AG04450 (cell line): ENCODE measurements around the gene MBD4. TPM values are rescaled to one million over a fixed set of nuclear protein-coding genes. Genes with fewer than 3 reads are reported as not detected.
A peak's percentile ranks its signal among the peaks of the same experiment; 100 is the strongest.
"Not testable (repeated sequence)": the region's sequence is repeated elsewhere in the genome, so short reads cannot be mapped to it uniquely, and the experiment has no call there.

Experiments used
- CTCF ChIA-PET: fragments of 300-600, 350-600 bp; formaldehyde crosslinking; extraction: SDS; loops from one replicate; lab custom pipeline; 2022; ENCODE audit warnings: antibody characterized with exemption, inconsistent platforms; lab: Charles Lee
- POLR2A ChIA-PET: fragments of 350-600 bp; formaldehyde crosslinking; extraction: SDS; loops from one replicate; lab custom pipeline; 2021; ENCODE audit warnings: antibody characterized with exemption, inconsistent platforms; lab: Yijun Ruan, JAX
- DNase-seq: peaks from one replicate; pipeline ENCODE4 v3.0.0-alpha.2; 2011; ENCODE audit warnings: low read depth, low spot score
- H3K27ac ChIP-seq: one replicate; pipeline ENCODE4 v1.5.1; 2012; ENCODE audit warnings: low read depth, low read length, control low read depth
- H3K27me3 ChIP-seq: one replicate; pipeline ENCODE4 v1.6.0; 2012; ENCODE audit warnings: low read length; ENCODE audit not compliant: control insufficient read depth, insufficient read depth
- H3K4me3 ChIP-seq: 2 replicates; pipeline ENCODE4 v1.5.1; 2011; ENCODE audit warnings: mild to moderate bottlenecking, low read depth, low read length, control low read depth
- H3K9me3 ChIP-seq: 2 replicates; pipeline ENCODE4 v1.5.1; 2012; ENCODE audit warnings: low read length; ENCODE audit not compliant: control insufficient read depth, insufficient read depth
- CTCF ChIP-seq: IDR thresholded peaks from 2 replicates; pipeline ENCODE4 v1.5.1; 2011; ENCODE audit warnings: low read depth, low read length, control low read depth, inconsistent platforms
- polyA minus RNA-seq: library from RNA; depleted of rRNA, polyadenylated mRNA; stranded (reverse); fragments of >200 nt; gene quantifications from 2 replicates; pipeline ENCODE4 v1.2.3, GENCODE V29; 2011; rRNA and poly(A)+ RNA removed
- polyA plus RNA-seq: library from polyadenylated mRNA; depleted of rRNA; stranded (reverse); fragments of >200 nt; gene quantifications from 2 replicates; pipeline ENCODE4 v1.2.3, GENCODE V29; 2011; rRNA removed

The MBD4 gene
- polyA plus RNA-seq (26.2 and 35.6 TPM in 2 replicates), polyA minus RNA-seq (8.1 and 17.2 TPM in 2 replicates)

DNA sequence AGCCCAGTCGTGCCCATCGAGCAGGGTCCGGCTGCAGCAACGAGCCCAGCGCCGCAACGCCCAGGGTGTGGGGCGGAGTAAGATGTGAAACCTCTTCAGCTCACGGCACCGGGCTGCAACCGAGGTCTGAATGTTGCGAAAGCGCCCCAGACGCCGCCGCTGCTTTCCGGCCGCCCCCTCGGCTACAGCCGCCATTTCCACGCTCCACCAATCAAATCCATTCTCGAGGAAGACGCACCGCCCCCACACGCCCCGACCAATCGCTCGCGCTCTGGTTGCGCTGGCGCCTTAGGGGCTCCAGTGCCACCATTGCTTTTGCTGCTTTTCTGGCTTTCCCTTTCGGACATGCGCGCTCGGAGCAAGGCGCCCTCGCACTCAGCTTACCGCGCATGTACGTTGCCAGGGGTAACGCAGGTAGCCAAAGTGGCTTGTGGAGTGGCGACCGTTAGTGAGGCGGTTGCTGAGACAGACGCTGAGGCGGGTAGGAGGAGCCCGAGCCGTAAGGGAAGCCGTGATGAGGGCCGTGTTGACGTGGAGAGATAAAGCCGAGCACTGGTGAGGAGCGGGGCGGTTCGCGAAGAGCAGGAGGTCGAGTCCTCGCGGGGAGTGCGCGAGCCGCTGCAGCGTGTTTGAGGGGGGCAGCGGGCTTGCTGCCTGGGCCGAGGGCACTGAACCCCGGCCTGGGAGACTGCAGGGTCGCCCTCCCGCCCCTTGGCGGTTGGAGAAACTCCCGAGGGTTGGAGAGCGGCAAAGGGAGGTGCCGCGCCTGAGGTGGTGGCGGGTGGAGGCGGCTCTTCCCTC lies at the start of gene MBD4, which contains the start of gene IFT122:
Gene MBD4 (minus strand): TSS at position 132 of the 801 bp plus-strand sequence. CDS start 115 bp downstream, at position 17.
Gene IFT122 (plus strand): TSS at position 408 of the 801 bp plus-strand sequence. CDS start 107 bp downstream, at position 515.
- no peaks in the 10 kb centered on the region for H3K9me3 ChIP-seq
- peak; percentile 99 for DNase-seq
- TF ChIP-seq CTCF = no peak
- CTCF ChIA-PET = interaction anchor here (1.1 to 4.1 kb wide), 4 partner anchors 50 to 503 kb away, joined by 3 to 21 read pairs (median 3); no protein-coding TSS in a partner anchor
- peak within 1 kb of the TSS; percentile 97 for H3K4me3 ChIP-seq
- H3K27ac ChIP-seq = peak within 1 kb of the TSS; percentile 95
- no peaks in the 10 kb centered on the region for H3K27me3 ChIP-seq
- POLR2A ChIA-PET = interaction anchor here (0.5 to 3.4 kb wide), 14 partner anchors 11 to 157 kb away, joined by 3 to 34 read pairs (median 3); partner anchors contain the start of gene EFCAB12

DNA sequence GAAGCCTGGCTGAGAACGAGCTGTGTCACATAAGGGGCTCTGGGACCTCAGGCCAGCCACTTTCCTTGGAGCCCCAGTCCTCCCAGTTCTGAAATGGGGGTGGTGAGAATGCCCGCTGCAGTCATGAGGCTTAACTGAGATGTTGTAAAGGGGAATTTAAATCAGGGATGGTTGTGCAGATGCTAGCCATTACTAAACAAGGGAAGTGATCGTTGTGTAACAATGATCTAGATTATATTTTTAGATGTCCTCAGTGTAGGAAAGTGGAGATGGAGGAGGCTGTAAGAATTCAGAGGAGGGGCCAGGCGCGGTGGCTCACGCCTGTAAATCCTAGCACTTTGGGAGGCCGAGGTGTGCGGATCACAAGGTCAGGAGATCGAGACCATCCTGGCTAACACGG lies 49.5 kb upstream of the MBD4 start:
- H3K4me3 ChIP-seq, DNase-seq, POLR2A ChIA-PET, H3K27ac ChIP-seq, H3K27me3 ChIP-seq, H3K9me3 ChIP-seq: not testable (repeated sequence)
- CTCF ChIA-PET = interaction anchor here (0.7 to 3.8 kb wide), 16 partner anchors 9 to 403 kb away, joined by 4 to 46 read pairs (median 6); no protein-coding TSS in a partner anchor

GRCh38 chr3:129487868-129488335 lies 48.2 kb upstream of the MBD4 start:
- H3K9me3 ChIP-seq, POLR2A ChIA-PET: not testable (repeated sequence)

DNA sequence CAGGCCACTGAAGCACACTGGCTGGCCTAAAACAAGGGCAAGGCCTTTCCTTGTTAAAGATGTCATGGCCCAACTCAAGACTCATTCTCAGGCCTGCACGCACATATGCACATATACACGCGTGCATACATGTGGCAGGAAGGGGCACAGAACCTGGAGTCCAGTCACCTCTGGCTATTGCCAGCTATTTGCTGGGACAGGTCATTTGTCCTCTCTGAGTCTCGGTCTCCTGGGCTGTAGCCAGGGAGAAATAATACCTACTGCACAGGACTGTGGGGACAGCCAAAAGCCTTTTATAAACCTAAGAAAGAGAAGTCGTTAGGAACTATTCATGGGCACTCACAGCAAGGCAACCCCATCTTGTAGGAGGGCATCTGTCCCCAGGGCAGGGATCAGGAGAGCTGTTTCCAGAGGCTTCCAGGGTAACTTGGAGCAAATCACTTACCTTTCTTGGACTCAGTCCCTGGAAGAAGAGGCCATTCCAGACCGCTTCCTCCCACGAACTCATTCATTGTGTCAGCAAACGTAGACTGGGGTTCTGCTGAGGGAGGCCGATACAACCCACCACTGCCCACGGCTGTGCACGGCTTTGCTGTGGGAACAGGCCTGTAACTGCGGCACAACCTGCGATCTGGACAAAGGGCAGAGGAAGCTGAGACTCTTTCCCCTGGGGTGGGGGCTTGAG lies 47.6 kb upstream of the MBD4 start:
- H3K9me3 ChIP-seq = no peaks in the 10 kb centered on the region
- H3K27me3 ChIP-seq = no peaks in the 10 kb centered on the region
- ChIA-PET CTCF (interaction anchor here (0.8 to 4.3 kb wide), 7 partner anchors 46 to 447 kb away, joined by 3 to 23 read pairs (median 6); no protein-coding TSS in a partner anchor), POLR2A (interaction anchor here (1.0 to 1.7 kb wide), 2 partner anchors 12 to 46 kb away, joined by 3 to 5 read pairs; no protein-coding TSS in a partner anchor)
- no peak for DNase-seq
- H3K27ac ChIP-seq = peak overlapping the region; percentile 89
- no peak for TF ChIP-seq CTCF
- H3K4me3 ChIP-seq = no peak overlapping the region

More at GRCh38 chr3:129487868-129488335, 48.2 kb upstream of the MBD4 start:
- DNase-seq, H3K27me3 ChIP-seq, H3K4me3 ChIP-seq, H3K27ac ChIP-seq: not testable (repeated sequence)
- CTCF ChIA-PET = interaction anchor here (2.5 to 4.3 kb wide), 2 partner anchors 105 to 446 kb away, joined by 6 to 23 read pairs; no protein-coding TSS in a partner anchor

GRCh38 chr3:129486664-129487035 lies 46.9 kb upstream of the MBD4 start:
- TF ChIP-seq CTCF = no peak
- peak overlapping the region; percentile 89 for H3K27ac ChIP-seq
- no peaks in the 10 kb centered on the region for H3K9me3 ChIP-seq
- H3K27me3 ChIP-seq = no peaks in the 10 kb centered on the region
- CTCF ChIA-PET = interaction anchor here (0.8 to 4.3 kb wide), 7 partner anchors 45 to 448 kb away, joined by 3 to 23 read pairs (median 6); no protein-coding TSS in a partner anchor
- H3K4me3 ChIP-seq = no peak overlapping the region; the same call in 1 of the 2 replicates
- DNase-seq = no peak
- POLR2A ChIA-PET = interaction anchor here (0.6 to 1.9 kb wide), 5 partner anchors 8 to 110 kb away, joined by 3 to 5 read pairs (median 3); no protein-coding TSS in a partner anchor
